ENCODE results near the gene ZNF536.
"Not testable (repeated sequence)": the region's sequence is repeated elsewhere in the genome, so short reads cannot be mapped to it uniquely, and the experiment has no call there.

ZNF536 gene

DNA sequence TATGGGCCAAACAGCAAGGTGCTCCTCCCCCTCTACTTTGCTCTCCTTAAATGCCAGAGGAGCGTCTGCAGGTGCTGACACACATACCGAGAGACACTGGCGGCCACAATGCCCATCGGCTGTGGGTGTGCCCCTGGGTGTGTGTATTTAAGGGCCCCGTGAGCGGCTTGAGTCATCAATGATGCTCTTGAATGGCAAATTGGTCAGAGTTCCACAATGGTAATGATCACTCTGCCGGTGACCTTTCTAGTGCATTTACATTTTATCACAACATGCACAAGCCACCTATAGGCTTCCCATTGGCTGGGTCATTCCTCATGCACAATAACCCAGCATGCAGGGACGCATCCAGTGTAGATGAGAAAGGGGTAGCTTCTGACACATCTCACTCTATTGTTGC lies 124.8 kb downstream of the ZNF536 start:
- FAIRE-seq, result no peak

DNA sequence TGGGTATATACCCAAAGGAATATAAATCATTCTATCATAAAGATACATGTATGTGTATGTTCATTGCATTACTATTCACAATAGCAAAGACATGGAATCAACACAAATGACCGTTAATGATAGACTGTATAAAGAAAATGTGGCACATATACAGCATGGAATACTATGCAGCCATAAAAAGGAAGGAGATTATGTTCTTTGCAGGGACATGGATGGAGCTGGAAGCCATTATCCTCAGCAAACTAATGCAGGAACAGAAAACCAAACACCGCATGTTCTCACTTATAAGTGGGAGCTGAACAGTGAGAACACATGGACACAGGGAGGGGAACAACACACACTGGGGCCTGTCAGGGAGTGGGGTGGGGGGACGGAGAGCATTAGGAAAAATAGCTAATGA lies 125.9 kb downstream of the ZNF536 start:
- FAIRE-seq, result not testable (repeated sequence)

DNA sequence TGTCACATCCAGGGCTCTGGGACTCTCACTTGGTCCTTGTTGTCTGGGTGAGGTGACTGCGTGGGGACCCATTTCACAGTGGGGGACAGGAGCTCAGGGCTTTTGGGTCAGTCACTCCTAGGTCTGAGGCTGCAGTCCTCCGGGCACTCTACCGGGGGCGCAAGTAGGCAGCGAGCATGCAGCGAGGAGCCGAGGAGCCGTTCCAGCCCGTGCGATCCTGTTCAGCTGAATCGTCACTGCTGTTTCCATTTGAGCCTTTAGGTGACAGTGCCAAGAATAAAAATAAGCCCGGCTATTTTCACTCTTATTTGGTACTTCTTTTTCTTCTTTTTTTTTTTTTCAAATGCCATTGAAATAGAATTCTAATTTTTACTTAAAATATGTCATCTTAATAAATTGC lies 126.5 kb downstream of the ZNF536 start:
- FAIRE-seq, result no peak

DNA sequence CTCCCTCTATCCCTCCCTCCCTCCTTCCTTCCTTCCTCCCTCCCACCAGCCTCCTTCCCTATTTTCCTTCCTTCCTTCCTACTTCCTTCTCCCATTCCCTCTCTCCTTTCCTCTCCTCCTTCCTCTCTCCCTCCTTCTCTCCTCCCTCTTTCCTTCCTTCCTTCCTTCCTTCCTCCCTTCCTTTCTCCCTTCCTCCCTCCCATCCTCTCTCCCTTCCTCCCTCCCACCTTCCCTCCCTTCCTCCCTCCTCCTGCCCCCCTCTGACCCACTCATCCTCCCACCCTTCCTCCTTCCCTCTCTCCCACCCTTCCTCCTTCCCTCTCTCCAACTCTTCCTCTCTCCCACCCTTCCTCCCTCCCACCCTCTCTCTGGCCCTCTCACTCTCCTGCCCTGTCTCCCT lies 132.1 kb downstream of the ZNF536 start:
- FAIRE-seq, result no peak

DNA sequence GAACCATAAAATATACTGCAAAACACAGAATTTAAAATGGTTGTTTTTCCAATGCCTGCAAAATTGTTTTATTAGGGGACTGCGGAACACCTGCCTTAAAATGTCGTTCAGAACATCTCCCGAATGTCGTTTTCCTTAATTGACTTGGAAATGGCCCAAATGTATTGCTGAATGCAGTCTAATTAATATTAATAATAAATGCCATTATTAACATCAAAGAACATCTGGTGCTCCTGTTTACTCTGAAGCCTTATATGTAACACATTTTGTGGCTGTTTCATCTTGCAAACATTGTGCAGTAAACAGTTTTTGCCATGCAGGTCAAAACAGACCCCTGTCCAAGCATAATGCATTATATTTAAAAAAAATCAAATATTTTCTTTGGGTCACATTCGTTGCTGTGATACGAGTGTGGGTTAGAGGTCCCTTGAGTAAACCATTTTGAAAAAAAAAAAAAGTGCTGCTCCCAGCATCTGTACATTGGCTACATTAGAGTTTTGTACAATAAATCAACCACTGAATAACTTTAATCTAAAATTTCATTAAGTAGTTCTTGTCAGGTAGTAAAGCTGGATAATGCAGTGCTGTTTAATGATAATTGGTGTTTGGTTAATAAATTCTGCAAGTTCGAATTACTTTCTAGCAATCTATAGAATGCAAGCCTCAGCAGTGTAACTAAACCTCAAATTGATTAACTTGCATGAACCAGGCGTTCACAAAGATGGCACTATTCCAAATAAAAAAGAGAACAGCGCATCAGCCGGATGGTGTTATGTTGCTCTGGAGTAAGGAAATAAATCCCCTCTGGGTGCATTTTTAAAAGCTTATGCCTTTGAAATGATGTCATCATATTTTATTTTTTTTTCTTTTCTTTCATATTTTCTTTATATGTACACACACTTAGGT lies 140.2 kb downstream of the ZNF536 start:
- no peak for FAIRE-seq

DNA sequence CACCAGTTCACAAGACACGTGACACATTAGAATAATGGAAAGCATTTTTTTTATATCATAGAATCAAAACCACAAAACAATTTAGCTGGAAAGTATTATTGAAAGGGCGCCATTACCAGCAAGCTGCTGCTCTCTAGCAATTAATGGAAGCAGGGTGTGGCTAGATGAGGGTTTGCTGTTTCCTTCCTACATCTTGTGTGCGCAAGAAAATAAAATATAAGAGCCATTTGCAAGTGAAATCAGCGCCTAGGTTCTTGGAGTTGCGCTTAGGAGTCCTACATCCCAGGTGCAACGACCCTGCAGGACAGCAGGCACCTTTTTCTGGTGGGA lies 140.9 kb downstream of the ZNF536 start:
- no peak for FAIRE-seq

DNA sequence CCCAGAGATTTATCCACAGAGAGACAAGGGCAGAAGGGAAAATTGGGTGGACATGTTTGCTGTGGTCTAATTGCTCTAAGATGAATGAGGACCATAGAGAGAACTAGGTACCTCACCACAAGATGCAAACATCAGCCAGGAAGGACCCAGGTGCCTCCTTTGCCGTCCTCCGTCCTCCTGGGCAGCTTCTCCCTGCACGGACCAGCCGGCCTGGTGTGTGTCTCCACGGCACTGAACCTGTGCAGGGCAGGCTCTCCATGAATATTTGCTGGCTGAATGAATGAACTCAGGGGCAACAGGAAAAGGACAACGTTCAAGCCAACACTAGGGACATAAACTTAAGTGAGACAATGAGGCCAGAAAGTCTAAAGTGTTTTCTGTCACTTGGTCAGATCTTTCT lies 143.9 kb downstream of the ZNF536 start:
- no peak for FAIRE-seq

DNA sequence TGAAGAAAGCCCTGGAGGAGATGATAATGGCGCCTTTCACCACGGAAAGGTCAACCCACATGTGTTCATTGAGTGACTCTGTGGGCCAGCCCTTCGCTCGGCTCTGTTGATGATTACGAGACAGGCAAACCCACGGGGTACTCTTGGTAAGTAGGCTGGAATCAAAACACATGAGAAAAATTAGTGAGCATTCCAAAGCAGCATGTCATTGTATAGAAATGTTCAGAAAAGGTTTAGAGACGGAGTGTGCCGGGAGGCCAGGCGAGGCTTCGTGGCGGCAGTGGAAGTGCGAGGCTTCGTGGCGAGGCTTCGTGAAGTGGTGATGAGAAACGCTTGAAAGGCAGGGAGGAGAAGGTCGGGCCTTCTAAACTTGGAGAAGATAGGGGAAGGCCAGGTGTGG lies 144.3 kb downstream of the ZNF536 start:
- FAIRE-seq, result no peak

DNA sequence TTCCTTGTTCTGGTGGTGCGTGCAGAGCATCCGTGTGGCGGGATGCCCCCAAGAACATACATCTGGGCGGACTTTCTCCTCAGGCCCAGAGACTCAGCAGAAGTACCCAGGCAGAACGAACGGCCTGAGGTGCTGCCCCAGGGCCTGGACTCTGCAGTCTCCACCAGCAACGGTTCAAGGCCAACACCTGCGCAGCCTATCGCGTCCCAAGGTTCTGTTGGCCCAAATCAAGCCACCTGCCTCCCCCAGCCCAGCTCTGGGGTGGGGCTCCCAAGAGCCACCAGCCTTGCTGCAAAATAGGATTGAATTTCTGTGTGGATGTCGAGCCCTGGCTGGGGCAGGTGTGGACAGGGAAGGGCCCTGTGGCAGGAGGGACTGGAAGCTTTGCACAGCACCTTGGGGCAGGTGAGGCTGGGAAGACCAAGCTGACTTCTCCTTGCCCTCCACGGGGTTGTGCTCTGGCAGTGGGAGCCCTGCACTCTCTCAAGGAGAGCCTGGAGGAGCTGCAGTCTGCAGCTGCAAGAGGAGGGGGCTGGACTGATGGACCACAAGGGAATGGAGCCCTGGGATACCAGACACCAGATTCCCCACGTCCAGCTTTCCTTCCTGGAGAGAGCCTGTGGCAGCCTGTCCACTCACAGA lies 146.9 kb downstream of the ZNF536 start:
- FAIRE-seq, result no peak

DNA sequence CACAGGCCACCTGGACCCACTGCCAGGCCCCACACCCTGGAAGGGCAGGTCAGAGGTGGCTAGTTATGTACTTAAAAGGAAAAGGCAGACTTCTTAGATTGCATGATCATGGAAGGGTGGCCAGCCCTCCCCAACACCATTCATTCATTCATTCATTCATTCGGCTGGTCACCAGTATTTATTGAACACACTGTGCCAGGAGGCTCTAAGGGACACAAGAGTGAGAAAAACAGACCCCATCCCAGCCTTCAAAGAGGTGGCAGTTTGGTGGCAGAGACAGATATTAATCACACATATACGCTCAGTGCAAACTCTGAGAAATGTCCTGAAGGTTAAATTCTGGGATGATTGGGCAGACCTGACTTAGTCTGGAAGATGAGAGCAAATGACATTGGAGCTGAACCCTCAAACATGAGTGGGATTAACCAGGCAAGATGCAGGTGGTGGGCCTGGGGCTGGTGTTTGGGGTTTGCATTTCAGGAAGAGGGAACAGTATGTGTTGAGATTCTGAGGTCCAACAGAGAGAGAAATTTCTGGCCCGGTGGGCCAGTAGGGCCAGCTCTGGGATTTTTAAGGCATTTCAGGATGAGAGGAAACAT lies 147.5 kb downstream of the ZNF536 start:
- no peak for FAIRE-seq

DNA sequence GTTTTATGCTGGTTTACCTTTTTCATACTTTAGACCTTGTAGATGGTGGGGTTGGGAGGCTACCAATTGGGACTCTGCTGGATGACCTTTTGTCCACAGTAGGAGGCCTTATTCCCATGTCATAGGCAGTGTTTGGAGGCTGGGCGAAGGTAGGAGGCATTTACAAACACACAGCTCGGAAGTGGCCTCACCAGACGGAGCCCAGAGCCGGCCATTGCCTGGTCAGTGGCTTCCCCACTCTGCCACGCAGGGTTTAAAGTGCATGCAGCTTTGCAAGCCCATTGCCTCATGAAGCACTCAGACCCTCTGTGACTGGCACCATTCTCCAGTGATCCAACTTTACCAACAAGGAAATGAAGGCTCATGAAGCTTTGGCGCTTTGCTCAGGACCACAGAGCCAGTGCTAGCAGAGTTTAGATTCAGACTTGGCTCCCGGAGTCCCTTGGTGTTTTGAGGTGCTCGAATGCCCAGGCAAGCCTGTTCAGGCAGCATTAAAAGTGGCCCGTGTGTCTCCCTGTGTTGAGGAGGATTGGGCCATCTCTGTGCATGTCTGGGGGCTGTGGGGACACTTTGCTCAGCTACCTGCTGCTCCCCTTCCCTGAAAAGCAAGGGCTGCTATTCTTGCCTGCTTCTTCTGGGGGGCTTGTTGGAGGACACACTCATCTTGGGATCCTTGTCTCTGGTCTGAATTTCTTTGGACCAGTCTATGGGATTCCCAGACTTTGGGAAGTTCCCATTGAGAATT lies 148.7 kb downstream of the ZNF536 start:
- no peak for FAIRE-seq

DNA sequence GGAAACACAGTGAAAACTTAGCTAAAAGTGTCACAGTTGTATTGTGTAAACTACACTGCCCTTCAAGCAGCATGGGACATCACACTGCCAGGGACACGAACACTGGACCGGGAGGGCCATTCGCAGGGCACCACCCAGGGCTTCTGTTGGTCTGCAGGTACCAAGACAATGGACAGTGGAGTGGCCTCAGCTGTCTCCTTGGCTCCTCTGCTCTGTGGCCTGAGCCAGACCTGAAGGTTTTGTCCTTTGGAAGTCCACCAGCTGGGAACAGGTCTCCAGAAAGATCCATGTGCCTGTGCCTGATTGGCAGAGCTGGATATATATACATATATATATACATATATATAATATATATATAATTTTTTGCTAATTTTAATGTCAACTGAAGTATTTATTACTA lies 149.8 kb downstream of the ZNF536 start:
- FAIRE-seq, result no peak

DNA sequence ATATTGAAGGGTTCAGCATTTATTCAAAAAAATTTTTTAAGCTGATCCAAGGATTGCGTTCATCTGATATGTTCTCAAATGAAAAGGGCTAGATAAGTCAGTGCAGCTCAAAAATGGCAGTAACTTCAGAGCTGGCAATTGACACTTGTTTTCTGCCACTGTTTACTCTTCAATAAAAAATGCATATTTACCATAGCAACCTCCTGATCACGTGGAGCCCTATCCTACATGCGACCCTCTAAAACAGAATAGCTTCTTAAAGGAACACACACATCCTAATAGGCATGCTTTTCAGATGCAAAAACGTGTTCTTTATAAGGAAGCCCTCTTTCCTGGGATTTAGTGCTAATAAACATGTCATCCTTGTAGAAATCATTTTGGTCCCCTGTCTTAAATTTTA lies 150.2 kb downstream of the ZNF536 start:
- FAIRE-seq, result no peak

DNA sequence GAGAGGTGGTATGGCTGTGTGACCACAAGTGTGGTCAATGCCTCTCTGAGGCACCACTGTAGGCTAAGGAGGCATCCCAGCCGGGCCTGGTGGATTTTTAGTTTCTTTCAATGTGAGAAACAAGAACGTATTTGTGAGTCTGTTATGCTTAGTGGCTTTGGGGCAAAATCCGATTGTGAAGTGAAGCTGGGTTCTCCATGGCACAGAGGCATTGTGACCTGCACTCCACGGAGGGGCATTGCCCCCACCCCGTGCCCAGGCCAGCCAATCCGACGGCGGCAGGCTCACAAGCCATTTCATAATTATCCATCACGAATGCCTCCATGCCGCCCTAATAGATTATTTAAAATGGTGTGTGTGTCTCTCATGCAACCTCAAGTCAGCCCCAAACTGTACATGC lies 151.6 kb downstream of the ZNF536 start:
- no peak for FAIRE-seq

DNA sequence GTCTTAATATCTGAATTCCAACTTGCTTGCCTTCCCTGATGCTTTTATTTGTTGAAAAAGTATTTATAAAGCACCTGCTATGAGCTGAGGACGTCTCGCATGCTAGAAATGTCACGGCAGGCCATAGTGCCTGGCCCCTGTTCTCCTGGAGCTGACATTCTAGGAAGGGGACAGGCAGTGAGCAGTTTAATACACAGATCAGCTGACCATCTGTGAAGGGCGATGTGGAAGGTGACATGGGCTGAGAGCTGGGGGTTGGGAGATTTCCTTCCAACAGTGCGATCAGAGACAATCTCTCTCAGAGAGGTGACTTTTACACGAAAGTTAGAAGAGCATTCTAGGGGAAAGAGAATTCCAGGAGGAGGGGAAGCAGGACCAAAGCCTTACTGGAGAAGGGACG lies 153.2 kb downstream of the ZNF536 start:
- FAIRE-seq, result no peak

DNA sequence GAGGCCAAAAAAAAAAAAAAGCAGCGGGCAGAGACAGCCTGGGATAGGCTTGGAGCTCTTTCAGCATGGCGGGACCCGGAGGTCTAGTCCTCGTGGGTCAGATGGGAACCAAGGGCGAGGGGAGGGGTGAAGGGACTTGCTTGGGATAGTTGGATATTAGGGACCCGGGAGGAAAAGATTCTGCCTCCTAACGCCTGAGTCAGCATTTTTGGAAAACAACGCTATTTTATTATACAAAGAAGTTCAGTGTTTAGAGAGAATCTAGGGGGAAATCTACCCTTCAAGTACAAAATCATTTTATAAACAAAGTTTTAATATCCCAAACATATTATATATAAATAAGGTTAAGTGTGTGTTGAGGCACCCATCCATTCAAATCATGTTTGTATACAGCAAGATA lies 156.7 kb downstream of the ZNF536 start:
- FAIRE-seq, result no peak

DNA sequence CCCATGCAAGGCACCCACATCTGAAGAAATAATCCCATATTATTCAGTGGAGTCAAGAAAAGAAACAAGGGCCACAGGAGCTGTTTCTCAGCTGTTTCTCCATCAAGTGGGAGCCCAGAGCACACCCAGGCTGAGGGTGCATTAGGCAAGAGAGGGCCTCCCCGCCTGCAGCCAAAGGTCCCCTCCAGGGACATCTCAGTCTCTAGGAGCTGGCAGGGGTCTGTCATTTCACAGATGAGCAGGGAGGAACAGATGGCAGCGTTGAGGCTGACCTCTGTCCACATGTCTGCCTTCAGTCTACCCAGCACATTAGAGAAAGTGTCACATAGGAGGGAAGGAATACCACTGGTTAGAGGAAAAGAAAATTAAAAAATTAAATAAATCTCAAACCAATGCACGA lies 157.7 kb downstream of the ZNF536 start:
- FAIRE-seq, result no peak

DNA sequence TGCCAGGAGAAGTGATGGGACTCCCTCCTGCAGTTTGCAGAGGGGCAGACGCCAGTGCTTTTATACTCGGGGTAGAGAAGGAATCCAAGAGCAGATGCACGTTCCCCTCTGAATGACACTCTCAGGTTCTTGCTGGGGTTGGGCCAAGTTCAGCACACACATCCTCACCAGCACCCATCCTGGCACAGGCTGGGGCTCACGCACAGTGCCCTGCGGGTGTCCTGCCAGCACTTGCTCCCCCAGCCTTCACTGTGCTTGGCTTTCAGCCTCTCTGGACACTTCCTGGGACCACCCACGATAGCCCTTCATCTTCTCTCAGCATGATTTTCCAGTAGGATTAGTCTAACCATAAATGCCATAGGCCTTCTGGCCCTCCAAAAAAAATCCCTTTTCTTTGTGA lies 158.6 kb downstream of the ZNF536 start:
- FAIRE-seq, result no peak

DNA sequence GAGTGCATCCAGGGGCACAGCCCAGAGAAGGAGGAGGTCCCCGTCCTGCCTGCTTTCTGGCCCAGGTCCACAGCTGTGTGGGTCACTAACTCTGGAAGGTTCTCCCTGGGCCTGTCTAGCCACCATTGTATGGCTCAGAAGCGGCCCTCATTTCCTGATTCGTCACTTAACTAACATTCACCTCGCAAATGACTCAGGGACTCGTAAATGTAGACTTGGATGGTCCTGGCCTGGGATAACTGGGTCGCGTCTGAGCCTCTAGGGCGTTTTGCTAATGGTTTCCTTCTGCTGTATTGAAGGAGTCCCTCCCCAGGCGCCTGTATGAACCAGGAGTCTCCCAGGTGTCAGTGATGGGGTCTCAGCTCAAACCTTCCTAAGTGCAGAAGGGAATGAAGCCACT lies 162.8 kb downstream of the ZNF536 start:
- no peak for FAIRE-seq

DNA sequence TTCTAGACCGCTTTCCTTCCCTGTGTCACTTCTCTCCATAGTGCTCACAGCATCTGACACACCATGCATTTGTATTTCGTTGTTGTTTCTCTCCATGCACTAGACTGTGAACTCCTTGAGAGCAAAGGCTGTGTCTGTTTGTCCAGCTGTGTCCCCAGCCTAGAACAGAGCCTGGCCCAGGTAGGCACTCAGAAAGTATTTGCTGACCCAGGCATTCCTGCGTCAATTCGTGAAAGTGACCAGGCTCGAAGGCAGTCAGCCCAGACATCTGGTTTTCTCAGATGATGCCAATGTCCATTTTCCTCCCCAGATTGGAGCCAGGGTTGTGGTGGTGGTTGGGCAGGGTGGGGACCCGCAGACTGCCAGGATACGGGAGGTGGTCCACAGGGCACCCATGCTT lies 164.8 kb downstream of the ZNF536 start:
- no peak for FAIRE-seq

DNA sequence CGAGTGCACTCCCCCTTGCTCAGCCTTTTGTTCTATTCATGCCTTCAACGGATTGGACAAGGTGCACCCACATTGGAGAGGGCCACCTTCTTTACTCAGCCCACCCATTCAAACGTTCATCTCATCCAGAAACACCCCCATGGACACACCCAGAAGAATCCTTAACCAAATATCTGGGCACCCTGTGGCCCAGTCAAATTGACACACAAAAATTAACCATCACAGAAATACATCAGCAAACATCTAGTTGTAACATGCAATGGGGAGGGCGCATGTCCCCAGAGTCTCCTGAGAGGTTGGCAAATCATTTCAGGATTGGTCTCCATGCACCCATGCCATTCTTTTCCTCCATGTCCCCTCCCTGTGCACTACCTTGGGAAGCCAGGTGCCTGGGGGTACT lies 167.1 kb downstream of the ZNF536 start:
- FAIRE-seq, result no peak

DNA sequence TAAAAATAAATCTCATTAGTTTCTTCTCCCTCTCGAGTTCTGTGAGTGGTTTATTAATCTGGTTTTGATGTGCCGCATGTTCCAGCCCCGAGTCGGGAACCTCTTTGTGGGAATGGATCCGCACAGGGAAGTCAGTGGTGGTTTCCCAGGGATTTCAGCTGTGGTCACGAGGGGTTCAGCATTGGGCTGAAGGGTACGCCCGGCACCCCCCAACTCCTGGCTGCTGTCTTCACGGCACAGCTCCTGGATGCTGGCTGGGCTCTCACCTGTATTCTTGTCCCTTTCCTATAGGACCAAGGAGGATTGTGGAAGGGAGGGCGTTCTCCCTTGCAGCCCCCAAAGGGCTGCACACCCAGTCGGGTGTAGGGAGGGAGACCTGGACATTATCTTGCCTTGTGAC lies 167.8 kb downstream of the ZNF536 start:
- no peak for FAIRE-seq

DNA sequence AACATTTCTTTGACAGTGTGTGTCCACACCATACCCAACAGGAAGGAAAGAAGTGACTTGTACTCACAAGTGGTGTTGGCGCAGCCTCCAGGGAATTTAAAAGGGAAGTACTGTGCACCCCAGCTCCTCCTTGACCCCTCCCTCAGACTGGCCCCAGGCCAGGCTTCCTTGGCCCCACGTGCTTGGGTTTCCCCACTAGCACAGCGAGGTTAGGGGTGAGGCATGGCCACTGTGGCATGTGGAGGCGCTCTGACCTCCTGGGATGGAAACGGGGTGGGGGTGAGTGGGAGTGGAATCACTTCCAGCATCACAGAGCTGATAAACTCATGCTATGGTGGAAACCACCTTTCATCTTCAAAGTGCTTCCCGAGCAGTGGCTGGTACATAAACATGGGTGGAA lies 168.6 kb downstream of the ZNF536 start:
- no peak for FAIRE-seq

DNA sequence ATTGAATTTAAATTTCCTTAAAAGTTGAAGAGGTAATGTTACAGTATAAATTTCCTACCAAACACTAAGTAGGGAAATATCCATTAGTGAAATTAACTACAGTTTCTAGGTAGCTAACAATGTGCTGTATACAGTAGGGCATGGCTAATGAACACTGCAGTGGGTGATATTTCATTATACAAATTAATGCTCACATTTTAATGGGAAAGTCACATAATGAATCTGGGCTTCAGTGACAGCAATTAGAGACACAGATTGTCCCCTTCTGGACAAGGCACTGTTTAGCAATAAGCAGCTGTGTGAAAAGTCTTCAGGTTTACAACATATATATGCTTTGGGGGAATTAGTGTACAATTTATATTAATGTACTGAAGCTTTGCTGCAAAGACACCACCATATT lies 169.4 kb downstream of the ZNF536 start:
- FAIRE-seq, result no peak

Data from A204.1 (cell line).